HepG2 (cell line): ENCODE data around the gene TMEM267. TPM values are rescaled to one million over a fixed set of nuclear protein-coding genes. Genes with fewer than 3 reads are reported as not detected.

Experiments
- BRD4 ChIP-seq: sonication (generic); formaldehyde crosslinking; IDR thresholded peaks from 2 replicates; pipeline ENCODE4 v1.4.0; 2020; ENCODE audit warnings: missing genetic modification reagents
- CHD2 ChIP-seq: IDR thresholded peaks from 2 replicates; pipeline ENCODE4 v1.6.1; 2011; ENCODE audit warnings: low read depth, low read length, improper control_type of control experiment
- GABPB1 ChIP-seq: IDR thresholded peaks from 2 replicates; pipeline ENCODE4 v1.6.1; 2016; ENCODE audit warnings: mild to moderate bottlenecking, missing genetic modification reagents, moderate library complexity, missing compliant biosample characterization
- HIVEP1 ChIP-seq: sonication (generic); formaldehyde crosslinking; IDR thresholded peaks from 2 replicates; pipeline ENCODE4 v1.4.0; 2020; ENCODE audit warnings: mild to moderate bottlenecking, missing genetic modification reagents
- MLXIP ChIP-seq: sonication (generic); formaldehyde crosslinking; IDR thresholded peaks from 2 replicates; pipeline ENCODE4 v1.9.0; 2021; ENCODE audit warnings: missing genetic modification reagents, borderline replicate concordance
- NFE2 ChIP-seq: sonication (generic); formaldehyde crosslinking; IDR thresholded peaks from 2 replicates; pipeline ENCODE4 v1.4.0; 2020; ENCODE audit warnings: missing genetic modification reagents
- NR1H2 ChIP-seq: sonication (generic); formaldehyde crosslinking; IDR thresholded peaks from 2 replicates; pipeline ENCODE4 v1.8.1; 2022; ENCODE audit warnings: low read depth, missing genetic modification reagents, borderline replicate concordance
- NR2F6 ChIP-seq, 2 experiments: IDR thresholded peaks; 2 replicates each; pipeline ENCODE4 v1.6.1; 2016; ENCODE audit warnings: antibody characterized with exemption in 1 of 2, mild to moderate bottlenecking in 1 of 2
- PCBP1 ChIP-seq: fragments of 200-400 bp; formaldehyde crosslinking; IDR thresholded peaks from 2 replicates; pipeline ENCODE4 v1.6.1; 2017; ENCODE audit warnings: mild to moderate bottlenecking, low read depth, low read length, borderline replicate concordance
- YY1 ChIP-seq: IDR thresholded peaks from 2 replicates; pipeline ENCODE4 v1.6.1; 2011; ENCODE audit warnings: low read length, low read depth, moderate library complexity, mild to moderate bottlenecking; ENCODE audit not compliant: insufficient read depth, insufficient replicate concordance
- ZGPAT ChIP-seq: IDR thresholded peaks from 2 replicates; pipeline ENCODE4 v1.6.1; 2016; ENCODE audit warnings: mild to moderate bottlenecking
- ZKSCAN5 ChIP-seq: sonication (generic); formaldehyde crosslinking; IDR thresholded peaks from 2 replicates; pipeline ENCODE4 v1.5.1; 2020; ENCODE audit warnings: mild to moderate bottlenecking, missing genetic modification reagents
- ZNF20 ChIP-seq: sonication (generic); formaldehyde crosslinking; IDR thresholded peaks from 2 replicates; pipeline ENCODE4 v1.4.0; 2020; ENCODE audit warnings: mild to moderate bottlenecking, moderate library complexity, missing genetic modification reagents
- ZNF207 ChIP-seq: fragments of 450-650 bp; IDR thresholded peaks from 2 replicates; pipeline ENCODE4 v1.6.1; 2016; ENCODE audit warnings: antibody characterized with exemption, borderline replicate concordance
- ZNF484 ChIP-seq: sonication (generic); formaldehyde crosslinking; IDR thresholded peaks from 2 replicates; pipeline ENCODE4 v1.5.1; 2020; ENCODE audit warnings: mild to moderate bottlenecking, low read depth, missing genetic modification reagents, borderline replicate concordance
- ZNF501 ChIP-seq: sonication (generic); formaldehyde crosslinking; IDR thresholded peaks from 2 replicates; pipeline ENCODE4 v1.5.1; 2020; ENCODE audit warnings: mild to moderate bottlenecking, moderate library complexity, missing genetic modification reagents
- ZNF704 ChIP-seq: sonication (generic); formaldehyde crosslinking; IDR thresholded peaks from 2 replicates; pipeline ENCODE4 v1.8.1; 2023; ENCODE audit warnings: mild to moderate bottlenecking, inconsistent platforms, moderate library complexity, missing genetic modification reagents, borderline replicate concordance
- ZSCAN21 ChIP-seq: sonication (generic); formaldehyde crosslinking; IDR thresholded peaks from 2 replicates; pipeline ENCODE4 v1.8.0; 2022; ENCODE audit warnings: mild to moderate bottlenecking, missing genetic modification reagents, moderate library complexity, borderline replicate concordance
- polyA plus RNA-seq, 8 experiments: library from polyadenylated mRNA; depleted of rRNA in 3 of 8; stranded (reverse) in 7 of 8; unstranded in 1 of 8; fragments of >200 nt; fragmentation: Illumina TruSeq in 4 of 8; extraction: Trizol in 4 of 8; gene quantifications; 2 replicates each; pipeline versions ENCODE4 v1.2.1 to v1.2.3, GENCODE V29; 2011 to 2016; ENCODE audit warnings: low read depth in 4 of 8, missing spikeins in 1 of 8, mixed read lengths in 1 of 8; ENCODE audit not compliant: insufficient read depth in 1 of 8
- total RNA-seq, 5 experiments: library from RNA; depleted of rRNA; stranded (reverse); fragments of >200 nt; fragmentation: Illumina TruSeq; extraction: Trizol; gene quantifications; 2 replicates each; pipeline ENCODE4 v1.2.3, GENCODE V29; 2016; ENCODE audit warnings: low read depth in 1 of 5
- TF ChIP-seq, protein P1 (sequence below): sonication (generic); formaldehyde crosslinking; IDR thresholded peaks from 2 replicates; pipeline ENCODE4 v1.5.0; 2020; ENCODE audit warnings: missing genetic modification reagents, mild to moderate bottlenecking, borderline replicate concordance
- TF ChIP-seq, protein P2 (sequence below): sonication (generic); formaldehyde crosslinking; IDR thresholded peaks from 2 replicates; pipeline ENCODE4 v1.8.0; 2022; ENCODE audit warnings: mild to moderate bottlenecking, missing genetic modification reagents

TMEM267 gene
- total and polyA plus RNA-seq, 2 of the 13 experiments (the other 11 are each of a cell fraction or from before 2014, with no cell fraction given), result 8.9 to 12.6 TPM

- TF ChIP-seq ZNF207 (no peak), NR2F6 (IDR thresholded peaks at IDR 0.05) (no peak), NR2F6 (CRISPR knock-in tag; IDR thresholded peaks at IDR 0.05) (no peak), ZNF20 (CRISPR knock-in tag) (no peak), CHD2 (0 out of 2 replicates have a peak, but pooled peaks have one; percentile 49), MLXIP (CRISPR knock-in tag) (no peak), BRD4 (CRISPR knock-in tag) (no peak), NFE2 (CRISPR knock-in tag) (no peak), ZNF704 (CRISPR knock-in tag) (no peak), ZKSCAN5 (CRISPR knock-in tag) (no peak), PCBP1 (no peak), HIVEP1 (CRISPR knock-in tag) (peak; percentile 6; the same call in 1 of the 2 replicates), YY1 (peak; percentile 9), NR1H2 (no peak), ZNF484 (CRISPR knock-in tag) (no peak), ZNF501 (peak; percentile 86; the same call in 1 of the 2 replicates), ZSCAN21 (CRISPR knock-in tag) (0 out of 2 replicates have a peak, but pooled peaks have one; percentile 41), GABPB1 (CRISPR knock-in tag) (peak; percentile 56), ZGPAT (CRISPR knock-in tag) (no peak)
- TF ChIP-seq, protein P1, sequence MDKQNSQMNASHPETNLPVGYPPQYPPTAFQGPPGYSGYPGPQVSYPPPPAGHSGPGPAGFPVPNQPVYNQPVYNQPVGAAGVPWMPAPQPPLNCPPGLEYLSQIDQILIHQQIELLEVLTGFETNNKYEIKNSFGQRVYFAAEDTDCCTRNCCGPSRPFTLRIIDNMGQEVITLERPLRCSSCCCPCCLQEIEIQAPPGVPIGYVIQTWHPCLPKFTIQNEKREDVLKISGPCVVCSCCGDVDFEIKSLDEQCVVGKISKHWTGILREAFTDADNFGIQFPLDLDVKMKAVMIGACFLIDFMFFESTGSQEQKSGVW, result no peak; the same call in 1 of the 2 replicates
- TF ChIP-seq, protein P2, sequence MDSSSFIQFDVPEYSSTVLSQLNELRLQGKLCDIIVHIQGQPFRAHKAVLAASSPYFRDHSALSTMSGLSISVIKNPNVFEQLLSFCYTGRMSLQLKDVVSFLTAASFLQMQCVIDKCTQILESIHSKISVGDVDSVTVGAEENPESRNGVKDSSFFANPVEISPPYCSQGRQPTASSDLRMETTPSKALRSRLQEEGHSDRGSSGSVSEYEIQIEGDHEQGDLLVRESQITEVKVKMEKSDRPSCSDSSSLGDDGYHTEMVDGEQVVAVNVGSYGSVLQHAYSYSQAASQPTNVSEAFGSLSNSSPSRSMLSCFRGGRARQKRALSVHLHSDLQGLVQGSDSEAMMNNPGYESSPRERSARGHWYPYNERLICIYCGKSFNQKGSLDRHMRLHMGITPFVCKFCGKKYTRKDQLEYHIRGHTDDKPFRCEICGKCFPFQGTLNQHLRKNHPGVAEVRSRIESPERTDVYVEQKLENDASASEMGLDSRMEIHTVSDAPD (CRISPR knock-in tag), result peak; percentile 37; the same call in 1 of the 2 replicates
These were observed 613 bp upstream of the TMEM267 start (continued) for GRCh38 chr5:43484106-43484849.
